Stimulated activated CD8-positive, alpha-beta memory T cell treated with anti-CD3 and anti-CD28 coated beads, Interleukin-15, amount 100 ng/mL, for 24 hours (primary cell): ENCODE measurements around the gene GTPBP3.

ENCODE experiments used
- DNase-seq: peaks from one replicate; pipeline ENCODE4 v3.0.0-alpha.2; 2020; ENCODE audit warnings: low read depth

The GTPBP3 gene

DNA sequence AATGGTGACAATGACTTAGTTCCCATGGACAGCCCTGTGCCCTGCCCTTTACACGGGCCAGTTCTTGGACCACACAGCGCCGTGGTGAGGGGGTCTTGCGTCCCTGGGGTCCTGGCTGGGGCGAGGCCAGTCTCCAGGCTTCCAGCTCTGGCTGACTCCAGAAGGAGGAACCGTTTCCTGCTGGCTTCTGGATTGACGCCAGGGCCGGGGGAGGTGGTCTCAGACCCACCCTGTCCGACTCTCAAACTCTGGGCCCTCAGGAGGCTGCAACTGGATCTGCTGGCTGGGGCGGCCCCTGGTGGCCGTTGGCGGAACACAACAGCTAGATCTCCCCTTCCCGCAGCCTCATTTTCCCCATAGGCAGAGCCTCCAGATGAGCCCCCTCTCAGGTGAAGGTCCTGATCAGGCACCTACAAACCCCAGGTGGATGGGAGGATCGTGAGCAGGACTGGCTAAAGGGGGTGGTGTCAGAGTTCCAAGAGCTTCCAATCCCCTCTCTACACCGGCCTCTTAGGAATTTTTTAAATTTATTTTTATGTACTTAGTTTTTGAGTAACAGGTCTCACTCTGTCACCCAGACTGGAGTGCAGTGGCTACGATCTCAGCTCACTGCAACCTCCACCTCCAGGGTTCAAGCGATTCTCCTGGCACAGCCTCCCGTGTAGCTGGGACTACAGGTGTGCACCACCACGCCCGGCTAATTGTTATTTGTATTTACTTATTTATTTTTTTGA, 48.7 kb downstream of the GTPBP3 start:
- peak; percentile 47 for DNase-seq

GRCh38 chr19:17389288-17389687, 51.9 kb downstream of the GTPBP3 start:
- DNase-seq: no peak

GRCh38 chr19:17389957-17390664, 52.8 kb downstream of the GTPBP3 start:
- DNase-seq: no peak

GRCh38 chr19:17390665-17391370, 53.5 kb downstream of the GTPBP3 start:
- peak; percentile 79 for DNase-seq

DNA sequence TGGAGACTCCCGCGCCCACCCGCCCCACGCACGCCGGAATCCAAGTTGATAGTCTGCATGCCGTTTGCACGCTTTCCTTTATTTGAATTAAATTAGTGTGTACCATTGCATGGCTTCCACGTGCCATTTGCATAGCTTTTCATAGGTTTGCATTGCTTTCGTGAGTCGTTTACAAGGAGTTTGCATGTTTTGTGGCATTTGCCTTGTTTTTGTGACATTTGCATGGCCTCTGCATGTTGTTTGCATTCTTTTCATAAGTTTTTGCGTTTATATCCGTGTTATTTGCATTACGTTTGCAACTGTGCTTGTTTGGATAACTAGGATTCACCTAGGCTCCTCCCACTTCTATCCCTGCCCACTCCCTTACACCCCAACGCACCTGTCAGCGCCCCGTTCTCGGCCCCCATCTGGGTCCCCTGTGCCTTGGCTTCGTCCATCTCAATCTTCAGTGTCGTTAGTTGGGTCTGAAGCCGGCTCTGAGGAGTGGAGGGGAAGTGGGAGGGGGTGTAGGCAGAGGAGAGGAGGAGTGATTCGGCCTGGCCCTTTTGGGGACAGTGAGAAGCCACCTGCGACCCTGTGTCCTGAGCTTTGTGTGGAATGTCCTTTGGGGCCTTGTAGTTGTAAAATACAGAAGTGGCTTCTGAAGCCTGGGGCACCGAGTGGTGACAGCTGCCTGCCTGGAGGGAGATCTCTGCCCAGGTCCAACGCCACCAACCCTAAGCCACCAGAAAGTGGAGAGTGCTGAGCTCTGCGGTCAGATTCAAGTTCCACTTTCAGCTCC, 54.2 kb downstream of the GTPBP3 start:
- no peak for DNase-seq
